Measurements from ENCODE around the gene DLG2. TPM values are rescaled to one million over a fixed set of nuclear protein-coding genes. Genes with fewer than 3 reads are reported as not detected.

DLG2 gene
- total and polyA plus RNA-seq, 9 of the 15 experiments (the other 6 are each of a cell fraction or from before 2014, with no cell fraction given): 0.52 to 1.6 (median 0.95) TPM

DNA sequence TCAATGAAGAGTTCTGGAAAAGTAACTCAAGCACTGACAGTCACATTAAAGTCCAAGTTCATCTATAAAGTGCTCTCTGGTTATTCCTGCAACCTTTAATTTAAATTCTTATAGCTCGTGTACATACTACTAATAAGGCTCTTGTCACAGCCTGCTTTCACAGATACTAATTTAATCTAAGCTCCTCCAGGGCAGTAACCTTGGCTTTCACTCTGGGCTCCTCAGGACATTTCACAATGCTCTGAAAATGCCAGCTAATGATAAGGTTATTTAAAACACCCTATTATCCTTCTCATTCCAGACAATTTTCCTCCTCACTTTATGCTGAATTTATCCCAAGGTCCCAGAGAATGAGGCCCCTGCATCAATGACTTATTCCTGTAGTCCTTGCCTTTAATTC is 2098.3 kb downstream of the DLG2 start:
- no TSS peak for BruUV-seq (replicated peaks)
- H4K20me1 ChIP-seq (replicated peaks; ENCODE audit: control insufficient read depth, insufficient read depth, low read length): no peaks in the 10 kb centered on the region
- H3K9me1 ChIP-seq (ENCODE audit: control insufficient read depth, insufficient read depth, low read length): no peaks in the 10 kb centered on the region
- no peaks in the 10 kb centered on the region for H3K9me3 ChIP-seq (replicated peaks; ENCODE audit: control insufficient read depth, insufficient read depth, low read depth, low read length)
- no peak overlapping the region for H3K9ac ChIP-seq (ENCODE audit: insufficient read depth in 1 of 2, low read depth in 2 of 2, low read length in 2 of 2)
- WGBS (ENCODE audit: insufficient coverage, low coverage, missing lambda C conversion rate): 10% methylated on average over 1 of the region's 1 CpG
- H3K79me2 ChIP-seq (ENCODE audit: control insufficient read depth, insufficient read depth, low read length): no peaks in the 10 kb centered on the region
- no peak overlapping the region for H3K4me2 ChIP-seq (ENCODE audit: insufficient read depth, low read length)
- H3K36me3 ChIP-seq (ENCODE audit: control insufficient read depth, insufficient read depth, low read length): no peaks in the 10 kb centered on the region
- H3K4me1 ChIP-seq (replicated peaks in 1 of 2; ENCODE audit: control insufficient read depth in 2 of 2, insufficient read depth in 2 of 2, low read length in 2 of 2): no peaks in the 10 kb centered on the region
- H3K27me3 ChIP-seq (ENCODE audit: control insufficient read depth in 2 of 2, insufficient read depth in 2 of 2, low read length in 2 of 2): no peaks in the 10 kb centered on the region
- DNase-seq (ENCODE audit: extremely low read depth in 1 of 4, low spot score in 3 of 4) (no peak), FAIRE-seq (no peak), ATAC-seq (no peak)
- CTCF ChIA-PET (ENCODE audit: low intra/inter-chr PET ratio): no interaction called here
- intact Hi-C loops (cut with micrococcal nuclease) (no loop called here), in situ Hi-C loops (cut with MboI) (no loop called here)
- POLR2A ChIA-PET: interaction anchor here (0.9 to 1.5 kb wide), 2 partner anchors 11 to 29 kb away, joined by 3 to 4 read pairs; no protein-coding TSS in a partner anchor
- no peak overlapping the region for H2AFZ ChIP-seq (ENCODE audit: low read depth, low read length)
- no peak overlapping the region for H3K4me3 ChIP-seq
- no peak overlapping the region for H3K27ac ChIP-seq (ENCODE audit: extremely low read depth, low read depth, low read length)
- TF ChIP-seq JUND (IDR thresholded peaks at IDR 0.05; ENCODE audit: borderline replicate concordance, low read depth, low read length): no peak
- TF ChIP-seq JUND (tag; IDR thresholded peaks at IDR 0.05; ENCODE audit: borderline replicate concordance, low read depth, low read length): no peak
- no peak for TF ChIP-seq CBFA2T2 (conservative IDR thresholded peaks at IDR 0.05)
- TF ChIP-seq ZNF384 (IDR thresholded peaks at IDR 0.05; ENCODE audit: low read depth, low read length): no peak
- no peak for TF ChIP-seq PML (IDR thresholded peaks at IDR 0.05; ENCODE audit: low read length)
- no peak for TF ChIP-seq HIVEP1 (CRISPR knock-in tag; IDR thresholded peaks at IDR 0.05)
- TF ChIP-seq SMARCA4 (IDR thresholded peaks at IDR 0.05): no peak
- TF ChIP-seq ZNF316 (IDR thresholded peaks at IDR 0.05): no peak
- TF ChIP-seq ZFP36 (IDR thresholded peaks at IDR 0.05; ENCODE audit: low read depth, low read length, partially characterized antibody): no peak
- TF ChIP-seq MAX (CRISPR knock-in tag; IDR thresholded peaks at IDR 0.05): no peak
- TF ChIP-seq HDGF (IDR thresholded peaks at IDR 0.05): no peak

Measured in K562 (cell line).